NCI-H2171 treated with DMSO at 0.1 percent for 48 hours (cell line): Measurements from ENCODE around the gene SIPA1L3.
A peak's percentile ranks its signal among the peaks of the same experiment; 100 is the strongest.

Experiments
- DNase-seq: peaks from one replicate; lab custom pipeline; 2025; lab: John Stamatoyannopoulos, UW

SIPA1L3 gene

DNA sequence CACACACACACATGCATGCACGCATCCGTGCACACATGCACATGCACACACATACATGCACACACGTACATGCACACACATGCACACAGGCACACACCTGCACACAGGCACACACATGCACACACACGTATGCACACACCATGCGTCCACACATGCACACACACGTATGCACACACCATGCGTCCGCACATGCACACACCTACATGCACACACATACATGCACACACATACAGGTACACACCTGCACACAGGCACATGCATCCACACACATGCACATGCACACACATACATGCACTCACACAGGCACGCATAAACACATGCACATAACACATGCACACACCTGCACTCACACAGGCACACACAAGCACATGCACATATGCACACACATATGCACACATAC, 204.9 kb downstream of the SIPA1L3 start:
- DNase-seq: no peak

DNA sequence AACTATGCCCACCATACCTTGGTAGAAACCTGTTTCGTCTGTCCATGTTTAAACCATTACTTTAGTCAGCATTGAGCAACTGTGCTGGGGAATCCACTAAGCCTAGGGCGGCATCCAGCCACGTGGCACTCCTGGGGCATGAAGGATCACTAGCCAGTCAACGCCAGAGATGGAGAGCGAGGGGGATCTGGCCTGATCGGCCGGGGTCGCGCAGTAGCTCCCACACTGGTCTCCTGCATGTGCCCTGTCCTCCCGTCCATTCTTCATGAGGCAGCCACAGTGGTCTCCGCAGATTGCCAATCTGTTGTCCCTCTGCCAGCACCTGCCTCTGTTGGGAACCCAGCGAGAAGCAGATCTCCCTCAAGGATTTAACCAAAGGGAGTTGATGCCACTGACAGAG, 207.6 kb downstream of the SIPA1L3 start:
- no peak for DNase-seq

GRCh38 chr19:38115271-38115802, 208.3 kb downstream of the SIPA1L3 start:
- no peak for DNase-seq

DNA sequence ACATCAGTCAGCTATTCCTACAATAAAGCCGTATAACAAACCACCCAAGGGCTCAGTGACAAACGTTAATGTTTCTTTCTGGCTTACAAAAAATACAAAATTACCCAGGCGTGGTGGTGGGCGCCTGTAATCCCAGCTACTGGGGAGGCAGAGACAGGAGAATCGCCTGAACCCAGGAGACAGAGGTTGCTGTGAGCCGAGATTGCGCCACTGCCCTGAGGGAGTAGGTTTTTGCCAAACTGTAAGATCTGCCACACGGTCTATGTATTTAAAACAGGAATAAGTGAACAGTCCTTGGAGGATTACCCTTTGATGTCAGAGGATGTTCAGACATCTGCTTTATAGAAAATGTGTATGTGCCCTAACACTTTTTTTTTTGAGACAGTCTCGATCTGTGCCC, 211.2 kb downstream of the SIPA1L3 start:
- DNase-seq: no peak

GRCh38 chr19:38120471-38121025, 213.5 kb downstream of the SIPA1L3 start:
- no peak for DNase-seq

GRCh38 chr19:38122402-38123093, 215.5 kb downstream of the SIPA1L3 start:
- DNase-seq: peak; percentile 94

DNA sequence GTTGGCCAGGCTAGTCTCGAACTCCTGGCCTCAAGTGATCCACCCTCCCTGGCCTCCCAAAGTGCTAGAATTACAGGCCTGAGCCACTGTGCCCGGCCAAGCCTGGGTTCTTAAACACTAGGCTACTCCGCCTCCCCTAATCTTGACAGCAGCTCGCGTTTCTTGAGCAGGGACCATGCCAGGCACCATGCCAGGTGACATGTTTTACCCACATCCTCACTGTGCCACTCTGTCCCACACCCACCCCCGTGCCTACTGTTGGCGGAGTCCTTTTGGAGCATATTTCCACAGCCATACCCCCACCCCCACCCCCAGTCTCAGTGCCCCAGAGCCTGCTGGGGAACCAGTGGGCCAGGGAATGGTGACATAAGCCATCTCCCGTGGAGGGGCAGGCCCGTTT, 218.2 kb downstream of the SIPA1L3 start:
- no peak for DNase-seq

DNA sequence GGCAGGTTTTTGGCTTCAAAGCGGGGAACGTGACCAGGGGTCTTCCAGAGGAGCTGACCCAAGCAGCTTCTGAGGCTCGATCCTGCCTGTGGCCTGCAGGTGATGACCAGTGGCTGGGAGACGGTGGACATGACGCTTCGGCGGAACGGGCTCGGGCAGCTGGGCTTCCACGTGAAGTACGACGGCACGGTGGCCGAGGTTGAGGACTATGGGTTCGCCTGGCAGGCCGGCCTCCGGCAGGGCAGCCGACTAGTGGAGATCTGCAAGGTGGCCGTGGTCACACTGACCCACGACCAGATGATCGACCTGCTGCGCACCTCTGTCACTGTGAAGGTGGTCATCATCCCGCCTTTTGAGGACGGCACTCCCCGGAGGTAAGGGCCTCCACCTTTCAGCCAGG, 223.4 kb downstream of the SIPA1L3 start:
- DNase-seq: no peak

GRCh38 chr19:38132781-38133180, 225.8 kb downstream of the SIPA1L3 start:
- DNase-seq: no peak

DNA sequence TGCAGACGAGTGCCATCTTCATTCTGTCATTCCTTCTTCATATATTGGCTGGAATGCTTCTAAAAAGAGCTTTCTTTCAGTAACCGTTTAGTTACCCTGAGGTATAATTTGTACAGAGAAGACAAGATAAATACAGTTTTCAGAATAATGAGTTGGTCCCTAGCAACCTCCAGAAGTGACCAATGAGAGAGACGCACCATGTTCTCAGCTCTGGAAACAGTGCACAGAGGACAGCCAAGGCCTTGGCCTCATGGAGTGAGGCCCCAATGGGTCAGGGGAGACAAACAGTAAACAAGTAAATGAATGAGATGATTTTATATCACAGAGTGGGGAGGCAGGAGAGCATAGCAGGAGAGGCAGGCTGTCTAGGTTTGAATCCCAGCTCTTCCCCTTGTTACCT, 226.3 kb downstream of the SIPA1L3 start:
- no peak for DNase-seq

GRCh38 chr19:38134540-38135149, 227.6 kb downstream of the SIPA1L3 start:
- DNase-seq: peak; percentile 9

GRCh38 chr19:38135150-38135998, 228.4 kb downstream of the SIPA1L3 start:
- peak; percentile 9 for DNase-seq

GRCh38 chr19:38139122-38139521, 232.1 kb downstream of the SIPA1L3 start:
- DNase-seq: no peak

- DNase-seq: no peak
Observed at GRCh38 chr19:38141108-38141507, 234.1 kb downstream of the SIPA1L3 start.

- DNase-seq: peak; percentile 42
Observed at GRCh38 chr19:38142176-38143035, 235.4 kb downstream of the SIPA1L3 start.

GRCh38 chr19:38143847-38144246, 236.8 kb downstream of the SIPA1L3 start:
- no peak for DNase-seq

- DNase-seq: no peak
Observed at GRCh38 chr19:38144667-38145066, 237.7 kb downstream of the SIPA1L3 start.

- DNase-seq: peak; percentile 82
Observed at GRCh38 chr19:38145623-38146022, 238.6 kb downstream of the SIPA1L3 start.

DNA sequence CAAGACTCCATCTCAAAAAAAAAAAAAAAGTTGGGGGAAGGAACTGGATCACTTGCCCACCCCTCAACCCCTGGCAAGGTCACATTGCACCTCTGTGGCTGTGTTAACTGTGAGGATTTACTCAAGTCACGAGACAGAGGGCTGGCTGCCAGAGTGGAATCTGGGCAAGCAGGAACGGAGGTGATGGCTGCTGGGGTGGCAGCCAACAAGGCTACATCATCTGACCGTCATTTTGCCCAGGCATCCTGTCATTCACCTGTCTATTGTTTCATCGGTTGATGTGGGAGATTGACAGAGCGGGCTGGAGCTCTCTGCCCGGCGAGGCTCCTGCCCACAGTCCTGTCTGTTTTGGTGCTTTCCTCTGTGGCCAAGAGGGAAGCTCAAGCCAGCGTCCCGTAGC, 241.3 kb downstream of the SIPA1L3 start:
- no peak for DNase-seq

DNA sequence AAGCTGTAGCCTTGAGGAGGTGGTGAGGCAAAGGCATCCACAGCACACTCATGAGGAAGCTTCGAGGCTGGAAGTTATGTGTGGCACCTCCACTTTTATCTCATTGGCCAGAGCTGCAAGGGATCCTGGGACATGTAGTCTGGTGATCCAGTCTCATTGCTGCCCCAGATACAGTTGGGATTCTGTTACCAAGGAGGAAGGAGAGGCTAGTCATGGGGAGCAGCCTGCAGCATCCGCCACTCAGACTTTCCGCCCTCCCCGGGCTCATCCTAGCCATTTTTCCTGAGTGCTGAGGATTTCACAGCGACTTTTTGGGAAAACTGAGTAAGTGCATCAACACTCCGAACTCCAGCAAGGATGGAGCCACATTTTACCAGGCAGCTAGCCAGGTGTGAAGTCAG, 242.7 kb downstream of the SIPA1L3 start:
- DNase-seq: no peak

DNA sequence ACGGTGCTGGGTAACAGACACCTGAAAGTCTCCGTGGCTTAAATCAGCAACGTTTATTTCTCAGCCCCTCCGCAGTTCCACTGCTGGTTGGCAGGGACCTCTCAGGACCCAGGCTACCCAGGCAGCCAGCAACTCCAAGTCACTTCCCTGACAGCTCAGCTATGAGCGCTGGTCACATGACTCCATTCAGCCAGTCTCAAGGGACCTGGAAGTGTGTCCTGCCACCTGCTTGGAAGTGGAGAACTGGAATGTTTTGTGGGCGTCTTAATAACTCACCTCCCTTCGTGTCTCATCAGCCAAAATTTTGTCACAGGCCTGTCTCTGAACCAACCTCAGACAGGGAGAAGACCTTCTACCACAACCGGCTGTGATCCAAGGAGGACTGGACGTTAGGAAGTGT, 244.2 kb downstream of the SIPA1L3 start:
- peak; percentile 41 for DNase-seq
